K562 (cell line): ENCODE data around the gene BLM. TPM values are rescaled to one million over a fixed set of nuclear protein-coding genes. Genes with fewer than 3 reads are reported as not detected.
A peak's percentile ranks its signal among the peaks of the same experiment; 100 is the strongest.

Experiments used
- ATAC-seq: fragments of 200-7000 bp; cut with Tn5 transposase; 3 replicates; pipeline ENCODE4 v1.9.1; 2020; ENCODE audit warnings: moderate library complexity
- BruUV-seq: library from RNA; stranded (reverse); fragments of 400-500 nt; replicated peaks from 2 replicates; lab custom pipeline; 2021; lab: Mats Ljungman, UMichigan
- CTCF ChIA-PET: fragments of 300-600 bp; formaldehyde crosslinking; extraction: SDS; loops from one replicate; lab custom pipeline; 2021; ENCODE audit warnings: low intra/inter-chr PET ratio; lab: Yijun Ruan, JAX
- POLR2A ChIA-PET: fragments of 300-600, 350-650 bp; sonication (Branson Sonifier 250); formaldehyde crosslinking; extraction: SDS; loops from one replicate; lab custom pipeline; 2021; ENCODE audit warnings: antibody characterized with exemption, inconsistent platforms; lab: Yijun Ruan, JAX
- DNase-seq, 4 experiments: peaks; one replicate each; pipeline versions ENCODE4 v3.0.0 to v3.0.0-alpha.2; 2011 to 2018; ENCODE audit warnings: low spot score in 3 of 4, mixed read lengths in 3 of 4; ENCODE audit errors: extremely low read depth in 1 of 4
- FAIRE-seq: peaks from 2 replicates; lab custom pipeline; 2011; peaks lifted over from hg19 to GRCh38; lab: Jason Lieb, UNC
- H2AFZ ChIP-seq: 2 replicates; pipeline ENCODE4 v1.6.0; 2011; ENCODE audit warnings: low read depth, low read length, control low read depth, inconsistent platforms
- H3K27ac ChIP-seq: fragments of 200-600 bp; 3 replicates; pipeline ENCODE4 v1.8.0; 2011; ENCODE audit warnings: low read depth, mild to moderate bottlenecking, control low read depth, inconsistent platforms, low read length, moderate library complexity, mixed read lengths; ENCODE audit errors: extremely low read depth
- H3K27me3 ChIP-seq, 2 experiments: fragments of 300-600 bp in 1 of 2; 2 replicates in 1 of 2; 3 replicates in 1 of 2; pipeline versions ENCODE4 v1.6.0 to v1.8.0; 2011; ENCODE audit warnings: inconsistent platforms in 2 of 2, low read length in 2 of 2, mild to moderate bottlenecking in 1 of 2, mixed read lengths in 1 of 2, moderate library complexity in 1 of 2; ENCODE audit not compliant: control insufficient read depth in 2 of 2, insufficient read depth in 2 of 2
- H3K36me3 ChIP-seq: fragments of 300-600 bp; 3 replicates; pipeline ENCODE4 v1.8.0; 2011; ENCODE audit warnings: mild to moderate bottlenecking, low read length, inconsistent platforms; ENCODE audit not compliant: control insufficient read depth, insufficient read depth
- H3K4me1 ChIP-seq, 2 experiments: fragments of 200-600 bp in 1 of 2; replicated peaks in 1 of 2; 2 replicates in 1 of 2; 3 replicates in 1 of 2; pipeline versions ENCODE4 v1.5.1 to v1.8.0; 2011; ENCODE audit warnings: inconsistent platforms in 2 of 2, low read length in 2 of 2, mild to moderate bottlenecking in 1 of 2, mixed read lengths in 1 of 2, moderate library complexity in 1 of 2; ENCODE audit not compliant: control insufficient read depth in 2 of 2, insufficient read depth in 2 of 2
- H3K4me2 ChIP-seq: 2 replicates; pipeline ENCODE4 v1.6.1; 2011; ENCODE audit warnings: low read length, control low read depth, inconsistent platforms, mixed read lengths; ENCODE audit not compliant: insufficient read depth
- H3K4me3 ChIP-seq: fragments of 200-600 bp; sonication (generic), shearing (Covaris generic); 2 replicates; pipeline ENCODE4 v1.5.1; 2016; ENCODE audit warnings: control low read depth, inconsistent platforms
- H3K79me2 ChIP-seq: fragments of 200-600 bp; 3 replicates; pipeline ENCODE4 v1.8.0; 2011; ENCODE audit warnings: low read length, inconsistent platforms; ENCODE audit not compliant: control insufficient read depth, insufficient read depth
- H3K9ac ChIP-seq, 2 experiments: 2 replicates each; pipeline versions ENCODE4 v1.6.0 to v1.6.1; 2011; ENCODE audit warnings: low read depth in 2 of 2, low read length in 2 of 2, control low read depth in 1 of 2, inconsistent platforms in 1 of 2, mild to moderate bottlenecking in 1 of 2, mixed read lengths in 1 of 2; ENCODE audit not compliant: insufficient read depth in 1 of 2
- H3K9me1 ChIP-seq: one replicate; pipeline ENCODE4 v1.6.0; 2011; ENCODE audit warnings: inconsistent platforms, mild to moderate bottlenecking, low read length, moderate library complexity; ENCODE audit not compliant: control insufficient read depth, insufficient read depth
- H3K9me3 ChIP-seq: replicated peaks from 2 replicates; pipeline ENCODE4 v1.5.1; 2011; ENCODE audit warnings: low read depth, low read length, inconsistent platforms; ENCODE audit not compliant: control insufficient read depth, insufficient read depth
- H4K20me1 ChIP-seq: replicated peaks from 2 replicates; pipeline ENCODE4 v1.6.1; 2011; ENCODE audit warnings: low read length, inconsistent platforms, mixed read lengths; ENCODE audit not compliant: control insufficient read depth, insufficient read depth
- ILK ChIP-seq: fragments of 450-650 bp; IDR thresholded peaks from 2 replicates; pipeline ENCODE4 v1.6.1; 2016; ENCODE audit warnings: missing genetic modification characterization, low read depth, mild to moderate bottlenecking, missing compliant biosample characterization, moderate library complexity, borderline replicate concordance
- MIER1 ChIP-seq: fragments of 450-650 bp; IDR thresholded peaks from 2 replicates; pipeline ENCODE4 v1.6.1; 2016; ENCODE audit warnings: antibody characterized with exemption, mild to moderate bottlenecking, low read depth
- NFRKB ChIP-seq: fragments of 450-650 bp; IDR thresholded peaks from 2 replicates; pipeline ENCODE4 v1.6.1; 2016; ENCODE audit warnings: low read depth
- RAD21 ChIP-seq, 2 experiments: fragments of 250-450 bp in 1 of 2; fragments of 450-650 bp in 1 of 2; sonication (Bioruptor Pico) in 1 of 2; formaldehyde crosslinking in 1 of 2; IDR thresholded peaks in 1 of 2; conservative IDR thresholded peaks in 1 of 2; 2 replicates each; pipeline versions ENCODE4 v1.4.0 to v1.8.0; 2020 to 2022; ENCODE audit warnings: mild to moderate bottlenecking in 2 of 2, moderate library complexity in 1 of 2
- XRCC5 ChIP-seq: fragments of 200-400 bp; formaldehyde crosslinking; IDR thresholded peaks from 2 replicates; pipeline ENCODE4 v1.6.1; 2017; ENCODE audit warnings: low read depth, mild to moderate bottlenecking, low read length
- ZNF121 ChIP-seq: sonication (generic); formaldehyde crosslinking; conservative IDR thresholded peaks from 2 replicates; pipeline ENCODE4 v1.8.0; 2022; ENCODE audit warnings: missing genetic modification reagents
- whole genome bisulfite sequencing: fragments of 100-300 bp; shearing (Covaris generic); methylation state at CpG from one replicate; pipeline ENCODE4 v1.1.6; 2016; ENCODE audit warnings: low coverage, mixed read lengths; ENCODE audit not compliant: insufficient coverage; ENCODE audit errors: missing lambda C conversion rate; 5-methylcytosine and 5-hydroxymethylcytosine counted together
- in situ Hi-C: fragments of 300-500 bp; cut with MboI; formaldehyde crosslinking; loops from 4 replicates; pipeline ENCODE4 v1.15.0; 2018; ENCODE audit warnings: inconsistent platforms, mixed read lengths
- intact Hi-C: fragments of 100-400 bp; cut with micrococcal nuclease; formaldehyde crosslinking; loops from 2 replicates; pipeline ENCODE4 v1.14.2; 2022
- polyA plus RNA-seq, 8 experiments: library from polyadenylated mRNA; depleted of rRNA in 4 of 8; stranded (reverse) in 5 of 8; unstranded in 3 of 8; fragments of >200 nt; fragmentation: Nextera tagmentation in 2 of 8; fragmentation: Illumina TruSeq in 1 of 8; extraction: Ambion mirVana in 2 of 8; extraction: Trizol in 1 of 8; gene quantifications; 2 replicates each; pipeline versions ENCODE4 v1.2.1 to v1.2.3, GENCODE V29; 2011 to 2014; ENCODE audit warnings: inconsistent platforms in 1 of 8, missing spikeins in 1 of 8
- total RNA-seq, 7 experiments: library from RNA; depleted of rRNA in 6 of 7; stranded (reverse); fragments of >200 nt in 6 of 7; fragmentation: Illumina TruSeq in 2 of 7; extraction: Trizol in 2 of 7; gene quantifications; 2 replicates each; pipeline versions ENCODE4 v1.2.1 to v1.2.3, GENCODE V29; 2011 to 2021; ENCODE audit warnings: low replicate concordance in 1 of 7
- TF ChIP-seq, protein P1 (sequence below): fragments of 250-450 bp; sonication (Bioruptor Pico); IDR thresholded peaks from 2 replicates; pipeline ENCODE4 v1.5.0; 2021

Gene BLM
- total and polyA plus RNA-seq, 9 of the 15 experiments (the other 6 are each of a cell fraction or from before 2014, with no cell fraction given): 21.0 to 56.0 (median 43.9) TPM

DNA sequence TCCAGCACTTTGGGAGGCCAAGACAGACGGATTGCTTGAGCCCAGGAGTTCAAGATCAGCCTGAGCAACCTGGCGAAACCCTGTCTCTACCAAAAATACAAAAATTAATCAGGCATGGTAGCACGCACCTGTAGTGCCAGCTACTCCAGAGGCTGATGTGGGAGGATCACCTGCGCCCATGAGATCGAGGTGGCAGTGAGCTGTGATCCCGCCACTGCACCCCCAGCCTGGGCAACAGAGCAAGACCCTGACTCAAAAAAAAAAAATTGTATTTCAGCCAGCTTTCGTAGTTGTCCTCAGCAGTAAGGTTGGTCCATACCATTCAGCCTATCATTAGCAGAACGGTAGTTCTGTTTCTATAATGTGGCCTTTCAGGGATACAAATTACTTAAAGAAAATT, 84.7 kb downstream of the BLM start:
- H3K36me3 ChIP-seq: peaks cover 68% of the 10 kb centered on the region

DNA sequence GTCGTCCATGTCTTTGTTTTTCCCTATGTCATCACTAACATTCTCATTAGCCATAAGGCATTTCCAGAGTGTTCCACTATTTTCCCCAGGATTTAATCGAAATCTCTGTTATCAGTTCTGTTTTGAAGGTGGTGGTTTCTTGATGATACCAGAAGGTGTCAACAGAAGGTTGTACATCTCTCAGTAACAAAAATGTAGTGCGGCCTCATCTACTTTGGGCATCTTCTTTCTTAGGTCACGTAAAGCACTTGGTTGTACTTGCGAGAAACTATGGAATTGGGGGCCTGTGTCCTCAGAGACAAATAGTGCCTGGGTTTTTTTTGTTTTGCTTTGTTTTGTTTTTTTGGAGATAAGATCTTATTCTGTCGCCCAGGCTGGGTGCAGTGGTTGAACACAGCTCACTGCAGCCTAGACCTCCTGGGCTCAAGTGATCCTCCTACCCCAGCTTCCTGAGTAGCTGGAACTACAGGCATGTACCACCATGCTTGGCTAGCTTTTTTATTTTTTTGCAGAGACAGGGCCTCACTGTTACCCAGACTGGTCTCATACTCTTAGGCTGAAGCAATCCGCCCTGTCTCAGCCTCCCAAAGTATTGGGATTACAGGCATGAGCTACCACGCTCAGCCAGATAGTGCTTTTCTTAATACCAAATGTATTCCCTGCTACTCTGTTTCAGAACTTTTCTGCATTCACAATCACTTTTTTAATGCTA, 90.1 kb downstream of the BLM start:
- CTCF ChIA-PET: interaction anchor here (0.9 to 2.6 kb wide), 2 partner anchors 77 to 79 kb away, joined by 3 to 9 read pairs; partner anchors contain the start of gene FES
- Histone ChIP-seq H3K9me3 (no peaks in the 10 kb centered on the region), H4K20me1 (no peaks in the 10 kb centered on the region), H3K79me2 (no peaks in the 10 kb centered on the region), H3K27me3 (no peaks in the 10 kb centered on the region), H2AFZ (no peak overlapping the region), H3K36me3 (peaks cover 88% of the 10 kb centered on the region), H3K4me3 (no peak overlapping the region), H3K4me1 (no peaks in the 10 kb centered on the region), H3K4me2 (no peak overlapping the region), H3K27ac (no peak overlapping the region), H3K9ac (no peak overlapping the region), H3K9me1 (no peaks in the 10 kb centered on the region)
- 76% methylated on average over 8 of the region's 8 CpGs for WGBS
- POLR2A ChIA-PET: interaction anchor here (0.8 to 2.5 kb wide), 4 partner anchors 10 to 209 kb away, joined by 3 to 7 read pairs (median 4); partner anchors contain the start of gene FURIN
- no peak for ATAC-seq
- FAIRE-seq: peak; percentile 54
- in situ Hi-C loops: no loop called here
- DNase-seq: no peak
- no TSS peak for BruUV-seq
- intact Hi-C loops: no loop called here
- no peak for TF ChIP-seq XRCC5
- no peak for TF ChIP-seq ILK (tag)
- TF ChIP-seq, protein P1, sequence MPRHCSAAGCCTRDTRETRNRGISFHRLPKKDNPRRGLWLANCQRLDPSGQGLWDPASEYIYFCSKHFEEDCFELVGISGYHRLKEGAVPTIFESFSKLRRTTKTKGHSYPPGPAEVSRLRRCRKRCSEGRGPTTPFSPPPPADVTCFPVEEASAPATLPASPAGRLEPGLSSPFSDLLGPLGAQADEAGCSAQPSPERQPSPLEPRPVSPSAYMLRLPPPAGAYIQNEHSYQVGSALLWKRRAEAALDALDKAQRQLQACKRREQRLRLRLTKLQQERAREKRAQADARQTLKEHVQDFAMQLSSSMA (CRISPR knock-in tag): no peak
- TF ChIP-seq RAD21 (CRISPR knock-in tag; conservative IDR thresholded peaks at IDR 0.05 in 1 of 2, IDR thresholded peaks at IDR 0.05 in 1 of 2): peak in 1 of 2 experiments; percentile 39; a peak in 2 of 4 replicates

More for the DNA sequence above, 84.7 kb downstream of the BLM start:
- DNase-seq (no peak), FAIRE-seq (no peak), ATAC-seq (no peak)
- no TSS peak for BruUV-seq
- H3K9me1 ChIP-seq: no peaks in the 10 kb centered on the region
- CTCF ChIA-PET: no interaction called here
- H2AFZ ChIP-seq: no peak overlapping the region
- no peaks in the 10 kb centered on the region for H3K27me3 ChIP-seq
- H4K20me1 ChIP-seq: no peaks in the 10 kb centered on the region
- H3K4me3 ChIP-seq: no peak overlapping the region
- intact Hi-C loops (no loop called here), in situ Hi-C loops (no loop called here)
- no peak overlapping the region for H3K27ac ChIP-seq
- no peak for TF ChIP-seq MIER1
- no peak for TF ChIP-seq NFRKB
- peak; percentile 59 for TF ChIP-seq ZNF121 (CRISPR knock-in tag)
- H3K79me2 ChIP-seq: no peaks in the 10 kb centered on the region
- WGBS: 93% methylated on average over 7 of the region's 8 CpGs
- POLR2A ChIA-PET: interaction anchor here (0.7 to 1.5 kb wide), 2 partner anchors 12 to 38 kb away, joined by 3 read pairs; no protein-coding TSS in a partner anchor
- no peak overlapping the region for H3K4me2 ChIP-seq
- H3K9me3 ChIP-seq: no peaks in the 10 kb centered on the region
- H3K4me1 ChIP-seq: no peaks in the 10 kb centered on the region; a peak in 2 of 5 replicates
- H3K9ac ChIP-seq: no peak overlapping the region
